Loucy (cell line): ENCODE results near the gene CCDC110.

Experiments
- CTCF ChIP-seq: fragments of 200-600 bp; sonication (generic); conservative IDR thresholded peaks from 2 replicates; pipeline ENCODE4 v1.5.1; 2014; ENCODE audit warnings: mild to moderate bottlenecking, antibody characterized with exemption, low read length
- EZH2phosphoT487 ChIP-seq: fragments of 200-600 bp; IDR thresholded peaks from 2 replicates; pipeline ENCODE4 v1.6.1; 2018; ENCODE audit warnings: antibody characterized with exemption, mild to moderate bottlenecking, moderate library complexity, borderline replicate concordance

DNA sequence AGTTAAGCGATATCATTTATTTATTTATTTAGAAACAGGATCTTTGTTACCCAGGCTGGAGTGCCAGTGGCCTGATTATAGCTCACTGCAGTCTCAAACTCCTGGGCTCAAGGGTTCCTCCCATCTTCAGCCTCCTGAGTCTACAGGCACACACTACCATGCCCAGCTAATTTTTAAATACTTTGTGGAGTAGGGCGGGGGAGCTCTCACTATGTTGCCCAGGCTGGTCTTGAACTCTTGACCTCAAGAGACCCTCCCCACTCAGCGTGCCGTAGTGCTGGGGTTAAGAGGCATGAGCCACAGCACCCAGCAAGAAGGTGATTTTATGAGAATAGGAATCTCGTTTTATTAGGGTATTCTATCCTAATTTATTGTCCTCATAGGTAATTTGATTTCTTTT lies 41.9 kb downstream of the CCDC110 start:
- TF ChIP-seq CTCF (no peak), EZH2phosphoT487 (no peak)
